B cell (primary cell): ENCODE data around the gene TTC1. TPM values are rescaled to one million over a fixed set of nuclear protein-coding genes. Genes with fewer than 3 reads are reported as not detected.

Experiments used
- ATAC-seq: fragments of 200-7000 bp; cut with Tn5 transposase; one replicate; pipeline ENCODE4 v1.10.0; 2021; ENCODE audit warnings: low read depth, mild to moderate bottlenecking, moderate number of reproducible peaks, moderate library complexity
- CTCF ChIA-PET: fragments of 350-600 bp; sonication (Branson Sonifier 250); formaldehyde crosslinking; loops from one replicate; lab custom pipeline; 2021; ENCODE audit warnings: antibody characterized with exemption, inconsistent platforms; lab: Charles Lee
- POLR2A ChIA-PET: fragments of 350-600 bp; sonication (Branson Sonifier 250); formaldehyde crosslinking; loops from one replicate; lab custom pipeline; 2021; ENCODE audit warnings: antibody characterized with exemption; lab: Charles Lee
- DNase-seq: peaks from one replicate; pipeline ENCODE4 v3.0.0; 2013
- H2AFZ ChIP-seq: 2 replicates; pipeline ENCODE4 v1.6.1; 2012; ENCODE audit warnings: mild to moderate bottlenecking, low read depth, low read length; ENCODE audit not compliant: insufficient read depth, poor library complexity, severe bottlenecking
- H3K27ac ChIP-seq, 2 donors: 1 replicate in 1 of 2; 2 replicates in 1 of 2; pipeline ENCODE4 v1.5.1; 2012 to 2013; ENCODE audit warnings: low read length in 2 of 2, mild to moderate bottlenecking in 2 of 2, moderate library complexity in 1 of 2
- H3K27me3 ChIP-seq, 4 experiments: fragments of 200-600 bp in 1 of 4; sonication (generic) in 1 of 4; replicated peaks in 1 of 4; 1 replicate in 2 of 4; 2 replicates in 2 of 4; pipeline versions ENCODE4 v1.6.1 to v1.7.0; 2013 to 2016; ENCODE audit warnings: low read length in 3 of 4, mild to moderate bottlenecking in 2 of 4, mixed read lengths in 1 of 4, moderate library complexity in 1 of 4; ENCODE audit not compliant: insufficient read depth in 4 of 4, control insufficient read depth in 3 of 4; ENCODE audit errors: control extremely low read depth in 1 of 4
- H3K36me3 ChIP-seq, 2 experiments: replicated peaks in 1 of 2; 1 replicate in 1 of 2; 2 replicates in 1 of 2; pipeline versions ENCODE4 v1.6.1 to v1.7.1; 2013; ENCODE audit warnings: low read length in 1 of 2; ENCODE audit not compliant: insufficient read depth in 2 of 2, control insufficient read depth in 1 of 2; ENCODE audit errors: control extremely low read depth in 1 of 2, extremely low read depth in 1 of 2
- H3K4me1 ChIP-seq, 2 donors: fragments of 200-600 bp in 1 of 2; sonication (generic) in 1 of 2; 1 replicate in 1 of 2; 2 replicates in 1 of 2; pipeline versions ENCODE4 v1.5.1 to v1.6.1; 2013 to 2017; ENCODE audit warnings: low read length in 2 of 2; ENCODE audit not compliant: control insufficient read depth in 2 of 2, insufficient read depth in 2 of 2
- H3K4me2 ChIP-seq: replicated peaks from 2 replicates; pipeline ENCODE3; 2012; ENCODE audit warnings: mild to moderate bottlenecking, low read depth, low read length; ENCODE audit not compliant: poor library complexity, severe bottlenecking
- H3K4me3 ChIP-seq, 5 experiments: fragments of 200-600 bp in 1 of 5; sonication (generic) in 1 of 5; 1 replicate in 3 of 5; 2 replicates in 2 of 5; pipeline versions ENCODE4 v1.5.1 to v1.7.0; 2011 to 2016; ENCODE audit warnings: low read length in 4 of 5, mild to moderate bottlenecking in 4 of 5, low read depth in 2 of 5, control low read depth in 1 of 5, moderate library complexity in 1 of 5; ENCODE audit not compliant: insufficient read depth in 1 of 5; ENCODE audit errors: control extremely low read depth in 1 of 5, extremely low read depth in 1 of 5
- H3K79me2 ChIP-seq: fragments of 200-600 bp; sonication (generic); one replicate; pipeline ENCODE4 v1.6.0; 2016; ENCODE audit warnings: low read length; ENCODE audit not compliant: control insufficient read depth, insufficient read depth
- H3K9ac ChIP-seq: fragments of 200-600 bp; sonication (generic); 2 replicates; pipeline ENCODE4 v1.6.1; 2017; ENCODE audit warnings: mild to moderate bottlenecking, low read length, moderate library complexity
- H3K9me3 ChIP-seq, 3 donors: one replicate each; pipeline versions ENCODE4 v1.6.1 to v1.7.1; 2013; ENCODE audit warnings: low read length in 2 of 3; ENCODE audit not compliant: control insufficient read depth in 2 of 3, insufficient read depth in 1 of 3; ENCODE audit errors: control extremely low read depth in 1 of 3
- H4K20me1 ChIP-seq: 2 replicates; pipeline ENCODE4 v1.6.0; 2012; ENCODE audit warnings: mild to moderate bottlenecking, low read length; ENCODE audit not compliant: insufficient read depth, control insufficient read depth, poor library complexity, severe bottlenecking
- H3K27ac Mint-ChIP-seq: one replicate; pipeline ENCODE4 v1.8.0; 2021; ENCODE audit warnings: mixed read lengths
- H3K27me3 Mint-ChIP-seq: one replicate; pipeline ENCODE4 v1.8.0; 2021; ENCODE audit warnings: mixed read lengths
- H3K4me1 Mint-ChIP-seq: one replicate; pipeline ENCODE4 v1.8.0; 2021; ENCODE audit warnings: mixed read lengths
- H3K4me3 Mint-ChIP-seq: one replicate; pipeline ENCODE4 v1.8.0; 2021; ENCODE audit warnings: mixed read lengths
- H3K9me3 Mint-ChIP-seq: one replicate; pipeline ENCODE4 v1.8.0; 2022; ENCODE audit warnings: mixed read lengths; ENCODE audit not compliant: insufficient read depth
- CTCF ChIP-seq: fragments of 200-600 bp; IDR thresholded peaks from one replicate; pipeline ENCODE4 v1.8.0; 2022; ENCODE audit warnings: antibody characterized with exemption, mild to moderate bottlenecking
- EZH2 ChIP-seq: IDR thresholded peaks from 2 replicates; pipeline ENCODE4 v1.6.1; 2012; ENCODE audit warnings: borderline replicate concordance, low read depth, mild to moderate bottlenecking, moderate library complexity, low read length; ENCODE audit not compliant: insufficient read depth, poor library complexity, severe bottlenecking
- WGBS: methylation state at CpG from one replicate; pipeline ENCODE4 v1.1.5; 2013; ENCODE audit warnings: missing lambda C conversion rate; ENCODE audit not compliant: insufficient coverage; 5-methylcytosine and 5-hydroxymethylcytosine counted together
- intact Hi-C: fragments of 100-400 bp; cut with micrococcal nuclease; formaldehyde crosslinking; loops from one replicate; pipeline ENCODE4 v1.10.0; 2022
- polyA plus RNA-seq: library from polyadenylated mRNA; depleted of rRNA; stranded (reverse); fragments of >200 nt; gene quantifications from 2 replicates; pipeline ENCODE4 v1.2.3, GENCODE V29; 2012
- total RNA-seq, 2 donors: library from RNA; stranded (reverse); fragments of 120-200 nt in 1 of 2; gene quantifications; 1 replicate in 1 of 2; 2 replicates in 1 of 2; pipeline versions ENCODE4 v1.2.3 to v1.2.4, GENCODE V29; 2013 to 2022

The TTC1 gene
- total and polyA plus RNA-seq, 2 donors (not counting 1 experiment from before 2014, with no cell fraction given) = 12.1 to 40.4 TPM

- no peak overlapping the region for H3K4me2 ChIP-seq
- no peak for ATAC-seq
Observed at GRCh38 chr5:159982421-159983173, 26.3 kb upstream of the TTC1 start.

More at GRCh38 chr5:159982421-159983173, 26.3 kb upstream of the TTC1 start:
- no peak overlapping the region for H2AFZ ChIP-seq
- intact Hi-C loops = loop anchor here (10.0 kb wide), 1 partner anchor 778 kb away; the partner anchor contains the start of gene RNF145
- no peak for DNase-seq
- TF ChIP-seq CTCF (no peak), EZH2 (no peak)
- Mint-ChIP-seq H3K27ac (no peak overlapping the region), H3K9me3 (no peaks in the 10 kb centered on the region), H3K4me3 (no peak overlapping the region), H3K4me1 (peaks cover 7% of the 10 kb centered on the region), H3K27me3 (peaks cover 38% of the 10 kb centered on the region)
- H3K4me3 ChIP-seq = no peak overlapping the region
- no peaks in the 10 kb centered on the region for H4K20me1 ChIP-seq
- no peaks in the 10 kb centered on the region for H3K9me3 ChIP-seq
- CTCF ChIA-PET = no interaction called here
- no peak overlapping the region for H3K27ac ChIP-seq
- no peaks in the 10 kb centered on the region for H3K79me2 ChIP-seq
- WGBS = 80% methylated on average over 1 of the region's 8 CpGs
- H3K4me1 ChIP-seq = peaks cover 2 to 6% of the 10 kb centered on the region in 2 donors
- H3K27me3 ChIP-seq = peaks cover 0 to 10% (median 2%) of the 10 kb centered on the region in 4 experiments
- POLR2A ChIA-PET = no interaction called here
- H3K9ac ChIP-seq = no peak overlapping the region
- H3K36me3 ChIP-seq = no peaks in the 10 kb centered on the region
